Stimulated activated CD8-positive, alpha-beta memory T cell treated with anti-CD3 and anti-CD28 coated beads, Interleukin-15, amount 100 ng/mL, for 4 hours (primary cell): ENCODE measurements around the gene PRR36.

Source experiments
- DNase-seq, 2 donors: peaks; one replicate each; pipeline ENCODE4 v3.0.0-alpha.2; 2020; ENCODE audit warnings: low read depth in 2 of 2

PRR36 gene

DNA sequence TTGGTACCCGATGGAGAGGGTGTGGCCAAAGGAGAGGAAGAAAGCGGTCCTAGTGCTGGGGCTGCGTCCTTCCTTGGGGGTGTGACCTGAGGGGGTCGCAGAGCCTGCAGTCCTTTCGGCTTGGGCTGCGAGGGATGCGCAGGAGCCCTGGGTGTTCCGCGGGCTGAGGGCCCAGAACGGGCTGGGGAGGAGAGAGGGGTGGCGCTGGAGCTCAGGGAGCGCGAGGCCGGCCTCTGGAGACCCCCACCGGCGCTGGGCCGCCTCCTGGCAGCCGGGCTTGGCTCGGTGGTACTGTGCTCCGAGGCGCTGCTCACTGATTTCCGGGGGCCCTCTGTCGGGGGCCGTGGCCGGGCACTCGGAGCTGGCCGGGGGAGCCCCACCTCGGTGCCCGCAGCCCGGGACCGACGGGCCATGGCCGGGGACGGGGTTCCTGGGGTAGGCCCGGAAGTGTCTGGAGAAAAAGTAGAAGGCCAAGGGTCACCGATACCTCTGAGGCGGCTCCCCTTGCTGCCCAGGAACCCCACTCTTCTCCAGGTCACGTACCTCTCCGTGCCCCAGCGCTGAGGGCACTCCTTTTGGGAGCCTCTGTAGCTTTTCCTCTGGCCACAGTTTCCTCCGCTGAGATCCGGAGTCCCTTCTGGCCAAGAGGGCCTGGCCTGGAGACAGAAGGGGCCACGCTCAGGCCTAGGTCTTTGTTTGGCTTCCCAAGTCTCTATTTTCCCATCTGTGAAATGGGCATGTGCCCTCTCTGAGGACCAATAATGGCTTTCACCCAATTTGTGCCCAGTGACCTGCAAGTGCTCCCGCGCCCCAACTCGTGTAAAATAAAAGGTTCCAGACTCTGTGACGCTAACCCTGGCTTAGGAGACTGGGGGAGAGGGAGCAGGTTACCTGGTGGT is 1.6 kb downstream of the PRR36 start:
- no peak for DNase-seq

DNA sequence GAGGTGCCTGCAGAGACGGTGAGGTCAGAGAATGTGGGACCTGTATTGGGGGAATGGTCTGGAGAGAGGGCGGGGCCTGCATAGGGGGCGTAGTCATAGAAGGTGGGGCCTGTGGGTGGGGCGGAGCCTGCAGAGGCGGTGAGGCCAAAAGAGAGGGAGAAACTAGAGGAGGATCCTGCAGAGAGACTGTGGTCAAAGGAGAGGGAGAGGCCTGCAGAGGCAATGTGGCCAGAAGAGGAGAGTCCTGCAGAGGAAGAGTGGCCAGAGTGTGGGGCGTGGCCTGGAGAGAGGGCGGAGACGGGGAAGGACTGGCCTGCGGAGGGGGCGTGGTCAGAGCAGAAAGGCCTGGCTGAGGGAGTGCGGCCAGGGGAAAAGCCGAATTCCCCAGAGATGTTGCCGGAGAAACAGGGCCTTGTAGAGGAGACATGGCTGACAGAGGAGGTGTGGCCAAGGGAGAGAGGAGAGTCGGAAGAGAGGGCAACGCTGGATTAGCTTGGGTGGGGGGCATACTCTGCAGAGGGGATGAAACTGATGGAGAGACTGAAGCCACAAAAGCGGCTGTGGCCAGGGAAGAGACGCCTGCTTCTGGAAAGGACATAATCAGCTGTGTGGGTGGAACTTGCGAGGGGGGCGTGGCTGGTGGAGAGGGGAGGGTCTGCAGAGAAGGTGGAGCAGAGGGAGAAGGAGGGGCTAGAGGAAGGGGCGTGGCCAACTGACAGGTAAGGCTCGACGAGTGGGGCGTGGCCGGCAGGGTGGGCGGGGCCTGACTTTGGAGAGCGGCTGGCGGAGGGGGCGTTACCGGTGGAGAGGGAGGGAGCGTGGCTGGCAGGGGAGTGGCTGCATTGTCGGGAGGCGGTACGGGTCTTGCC is 2.5 kb downstream of the PRR36 start:
- DNase-seq: peak; percentile 40 to 61

DNA sequence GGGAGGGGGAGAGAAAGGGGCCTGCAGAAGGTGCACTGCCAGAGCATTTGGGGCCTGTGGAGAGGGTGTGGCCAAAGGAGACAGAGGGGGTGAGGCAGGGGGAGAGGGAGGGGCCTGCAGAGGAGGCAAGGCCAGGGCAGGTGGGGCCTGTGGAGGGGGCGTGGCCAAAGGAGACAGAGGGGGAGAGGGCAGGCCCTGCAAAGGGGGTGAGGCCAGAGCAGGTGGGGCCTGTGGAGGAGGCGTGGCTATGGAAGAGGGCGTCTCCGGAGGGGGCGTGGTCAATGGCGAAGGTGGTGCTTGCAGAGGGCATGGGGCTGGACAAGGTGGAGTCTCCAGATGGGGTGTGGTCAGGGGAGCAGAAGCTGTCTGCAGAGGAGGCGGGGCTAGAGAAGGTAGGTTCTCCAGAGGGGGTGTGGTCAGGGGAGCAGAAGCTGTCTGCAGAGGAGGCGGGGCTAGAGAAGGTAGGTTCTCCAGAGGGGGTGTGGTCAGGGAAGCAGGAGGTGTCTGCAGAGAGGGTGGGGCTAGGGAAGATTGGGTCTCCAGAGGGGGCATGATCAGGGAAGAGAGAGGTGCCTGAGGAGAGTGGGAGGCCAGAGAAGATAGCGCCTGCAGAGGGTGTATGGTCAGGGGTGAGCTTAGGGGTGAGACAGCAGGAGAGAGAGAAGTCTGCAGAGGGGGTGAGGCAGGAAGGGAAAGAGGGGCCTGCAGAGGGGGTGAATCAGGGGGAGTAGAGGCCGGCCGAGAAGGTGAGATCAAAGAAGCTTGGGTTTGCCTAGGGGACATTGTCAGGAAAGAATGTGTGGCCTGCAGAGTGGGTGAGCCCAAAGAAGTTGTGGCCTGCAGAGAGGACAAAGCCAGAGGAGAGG is 3.4 kb downstream of the PRR36 start:
- DNase-seq: no peak

DNA sequence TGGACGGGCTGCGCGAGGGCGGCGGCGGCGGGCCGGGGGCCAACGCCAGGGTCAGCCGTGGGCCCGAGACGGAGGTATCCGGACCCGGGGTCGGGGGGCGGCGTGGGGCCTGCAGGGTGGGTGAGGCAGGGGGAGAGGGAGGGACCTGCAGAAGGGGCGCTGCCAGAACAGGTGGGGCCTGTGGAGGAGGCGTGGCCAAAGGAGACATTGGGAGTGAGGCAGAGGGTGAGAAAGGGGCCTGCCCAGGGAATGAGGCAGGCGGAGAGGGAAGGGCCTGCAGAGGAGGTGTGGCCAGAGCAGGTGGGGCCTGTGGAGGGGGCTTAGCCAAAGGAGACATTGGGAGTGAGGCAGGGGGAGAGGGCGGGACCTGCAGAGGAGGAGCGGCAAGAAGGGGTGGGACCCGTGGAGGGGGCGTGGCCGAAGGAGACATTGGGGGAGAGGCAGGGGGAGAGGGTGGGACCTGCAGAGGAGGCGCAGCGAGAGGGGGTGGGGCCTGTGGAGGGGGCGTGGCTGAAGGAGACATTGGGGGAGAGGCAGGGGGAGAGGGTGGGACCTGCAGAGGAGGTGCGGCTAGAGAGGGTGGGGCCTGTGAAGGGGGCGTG is 4.2 kb downstream of the PRR36 start:
- DNase-seq: no peak

DNA sequence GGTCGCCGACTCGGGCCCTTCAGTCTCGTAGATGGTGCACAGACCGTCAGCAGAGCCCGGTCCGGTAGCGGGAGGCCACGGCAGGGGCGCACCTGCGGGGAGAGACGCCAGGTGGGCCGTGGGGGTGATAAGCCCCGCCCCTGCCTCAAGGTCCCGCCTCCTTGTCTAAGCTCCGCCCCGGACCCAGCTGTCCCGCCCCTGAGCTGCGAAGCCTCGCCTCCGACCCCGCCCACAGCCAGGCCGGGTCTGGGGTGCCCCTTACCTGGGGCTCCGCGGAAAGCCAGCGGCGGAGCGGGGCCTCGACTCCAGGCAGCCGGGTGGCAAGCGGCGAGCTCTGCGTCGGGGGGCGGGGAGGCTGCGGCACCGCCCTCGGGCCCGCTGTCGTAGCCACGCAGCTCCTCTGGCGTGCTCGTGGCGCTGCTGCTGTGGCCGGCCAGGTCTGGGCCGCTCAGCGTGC is 4.7 kb downstream of the PRR36 start:
- peak; percentile 61 to 66 for DNase-seq

DNA sequence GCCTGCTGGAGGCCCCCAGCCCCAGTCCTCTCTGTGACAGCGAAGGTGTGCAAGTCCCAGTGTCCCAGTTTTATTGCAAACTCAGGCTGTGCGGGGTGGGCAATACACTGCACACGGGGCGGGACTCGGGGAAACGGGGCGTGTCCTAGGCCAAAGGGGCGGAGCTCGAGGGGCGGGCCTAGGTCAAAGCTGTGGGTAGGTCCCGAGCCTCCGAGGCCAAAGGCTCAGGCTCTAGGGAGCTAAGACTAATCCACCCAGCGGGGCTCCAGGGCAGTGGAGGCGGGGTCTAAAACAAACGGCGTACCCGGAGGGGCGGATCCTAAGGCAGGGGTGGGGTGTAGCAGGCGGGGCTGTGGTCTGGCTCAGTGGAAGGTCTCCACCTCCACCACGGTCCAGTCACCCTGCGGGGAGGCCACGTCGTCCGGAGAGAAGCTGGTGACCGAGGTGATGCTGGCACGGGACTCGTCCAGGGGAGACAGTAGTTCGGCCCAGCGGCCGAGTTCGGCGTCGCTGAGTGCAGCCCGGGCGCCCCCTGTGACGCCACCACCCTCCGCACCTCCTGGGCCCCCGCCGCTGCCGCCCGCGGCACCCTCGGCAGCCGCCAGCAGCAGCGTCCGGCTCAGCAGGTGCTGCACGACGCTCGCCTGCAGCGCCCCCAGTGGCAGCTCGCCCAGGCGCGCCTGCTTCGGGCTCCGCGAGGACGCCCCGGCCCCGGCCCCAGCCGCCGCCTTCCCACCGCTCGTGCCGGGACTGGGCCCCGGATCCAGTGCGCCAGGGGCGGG is 5.3 kb downstream of the PRR36 start:
- peak; percentile 58 to 69 for DNase-seq

DNA sequence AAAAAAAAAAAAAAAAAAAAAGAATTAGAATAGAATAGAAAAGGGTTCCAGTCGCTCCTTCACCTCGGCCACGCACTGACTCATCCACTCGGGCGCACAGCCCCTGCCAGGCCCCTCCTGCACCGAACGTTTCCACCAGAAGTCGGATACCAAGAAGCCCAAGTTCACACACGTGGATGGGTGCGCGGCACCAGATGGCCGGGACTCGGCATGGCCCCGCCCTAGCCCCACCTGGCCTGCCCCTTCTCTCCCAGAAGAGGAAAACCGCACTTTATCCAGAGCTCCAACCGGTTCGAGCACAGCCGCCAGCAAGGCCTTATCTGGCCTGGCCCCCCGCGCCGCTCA is 5.9 kb downstream of the PRR36 start:
- no peak for DNase-seq

DNA sequence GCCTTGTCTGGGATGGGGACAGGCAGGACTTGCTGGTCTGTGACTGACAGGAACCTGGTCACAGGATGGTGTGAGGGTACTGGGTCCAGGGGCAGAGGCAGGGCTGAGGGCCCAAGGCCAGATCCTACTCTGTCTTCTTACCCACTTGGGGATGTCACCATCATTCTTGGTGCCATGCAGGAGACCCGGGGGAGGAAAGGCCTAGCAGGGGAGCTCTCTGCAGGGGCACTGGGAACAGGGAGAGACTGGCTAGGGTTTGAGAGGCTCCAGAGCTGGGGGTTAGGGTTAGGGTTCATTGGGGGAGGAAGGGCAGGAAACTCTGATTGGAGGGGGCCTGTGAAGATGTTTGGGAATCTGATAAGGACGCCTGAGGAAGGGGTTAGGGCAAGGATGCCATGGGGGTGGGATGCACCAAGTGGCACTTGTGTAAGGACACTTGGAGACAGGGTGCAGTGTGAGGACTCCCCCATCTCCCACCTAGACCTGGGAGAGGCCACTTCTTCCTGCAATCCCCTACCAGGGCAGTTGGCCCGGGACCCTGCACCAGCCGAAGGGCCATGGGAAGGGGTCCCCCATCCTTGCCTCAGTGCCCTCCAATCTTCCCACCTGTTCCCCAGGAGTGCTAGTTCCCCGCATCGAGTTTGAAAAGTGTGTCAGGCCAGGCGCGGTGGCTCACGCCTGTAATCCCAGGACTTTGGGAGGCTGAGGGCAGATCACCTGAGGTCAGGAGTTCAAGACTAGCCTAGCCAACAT is 6.9 kb downstream of the PRR36 start:
- DNase-seq: no peak

DNA sequence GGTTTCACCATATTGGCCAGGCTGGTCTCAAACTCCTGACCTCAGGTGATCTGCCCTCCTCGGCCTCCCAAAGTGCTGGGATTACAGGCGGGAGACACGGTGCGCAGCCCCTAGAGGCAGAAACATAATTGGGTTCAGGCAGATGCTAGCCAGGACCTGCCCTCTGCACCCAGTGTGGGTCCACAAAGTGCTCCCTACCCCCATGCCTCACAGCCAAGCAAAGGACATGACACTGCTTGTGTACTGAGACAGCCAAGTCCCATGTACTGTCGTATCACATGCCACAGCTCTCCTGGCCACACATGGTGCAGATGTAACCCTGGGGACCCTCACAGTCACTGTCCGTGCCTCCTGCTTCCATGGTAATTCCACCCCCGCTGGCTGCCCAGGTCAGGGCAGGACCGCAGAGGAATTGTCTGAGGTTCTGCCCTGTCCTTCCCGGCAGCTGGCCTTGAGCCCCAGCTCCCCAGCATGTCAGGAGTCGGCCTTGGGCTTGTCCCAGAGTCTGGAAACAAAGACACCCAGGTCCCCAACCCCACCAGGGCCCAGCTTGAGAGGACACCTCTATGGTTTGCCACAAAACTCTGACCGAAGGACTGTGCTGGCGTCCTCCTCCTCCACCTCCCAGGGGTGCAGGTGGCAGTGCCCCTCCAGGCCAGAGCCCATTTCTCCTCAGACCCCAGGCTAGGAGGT is 7.6 kb downstream of the PRR36 start:
- no peak for DNase-seq

DNA sequence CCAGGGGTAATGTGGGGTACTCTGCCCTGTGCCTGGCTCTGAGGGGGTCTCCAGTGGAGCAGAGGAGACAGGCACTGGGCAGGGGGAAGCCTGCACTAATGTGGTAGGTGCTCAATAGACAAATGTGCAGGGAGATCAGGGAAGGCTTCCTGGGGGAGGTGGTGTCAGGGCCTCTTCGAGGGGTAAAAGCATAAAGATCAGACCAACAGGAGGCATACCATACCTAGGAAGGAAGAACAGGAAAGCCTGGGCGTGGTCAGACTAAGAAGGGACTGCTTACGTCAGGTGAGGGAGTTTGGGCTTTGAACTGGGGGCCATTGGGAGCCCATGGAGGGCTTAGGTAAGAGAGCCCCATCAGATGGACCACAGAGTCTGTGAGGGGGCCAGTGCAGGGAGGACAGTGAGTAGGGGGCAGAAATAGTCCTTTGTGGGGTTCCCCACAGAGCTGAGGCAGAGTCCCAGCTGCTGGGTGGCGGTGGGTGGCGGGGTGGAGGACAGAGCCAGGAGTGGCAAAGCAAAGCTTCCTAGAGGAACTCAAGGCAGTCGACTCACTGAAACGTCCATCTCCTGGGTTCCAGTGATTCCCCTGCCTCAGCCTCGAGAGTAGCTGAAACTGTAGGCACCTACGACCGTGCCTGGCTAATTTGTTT is 8.8 kb downstream of the PRR36 start:
- DNase-seq: no peak

DNA sequence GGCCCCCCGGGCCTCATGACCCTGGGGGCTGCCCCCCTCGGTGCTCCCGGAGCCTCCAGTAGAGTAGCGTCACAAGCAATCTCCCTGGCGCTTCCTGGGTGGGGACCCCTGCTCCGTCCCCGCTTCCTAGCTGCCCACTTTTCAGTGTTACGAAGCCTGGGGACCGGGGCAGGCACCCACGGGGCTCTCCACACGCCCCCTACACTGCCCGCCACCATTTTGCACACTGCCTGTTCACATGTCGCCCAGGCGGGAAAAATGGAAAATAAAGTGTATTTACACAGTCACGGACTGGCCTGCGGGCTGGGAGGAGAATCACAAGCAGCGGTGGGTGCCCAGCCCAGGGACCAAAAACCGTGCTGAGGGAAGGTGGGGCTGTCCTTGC is 9.5 kb downstream of the PRR36 start:
- DNase-seq: no peak

DNA sequence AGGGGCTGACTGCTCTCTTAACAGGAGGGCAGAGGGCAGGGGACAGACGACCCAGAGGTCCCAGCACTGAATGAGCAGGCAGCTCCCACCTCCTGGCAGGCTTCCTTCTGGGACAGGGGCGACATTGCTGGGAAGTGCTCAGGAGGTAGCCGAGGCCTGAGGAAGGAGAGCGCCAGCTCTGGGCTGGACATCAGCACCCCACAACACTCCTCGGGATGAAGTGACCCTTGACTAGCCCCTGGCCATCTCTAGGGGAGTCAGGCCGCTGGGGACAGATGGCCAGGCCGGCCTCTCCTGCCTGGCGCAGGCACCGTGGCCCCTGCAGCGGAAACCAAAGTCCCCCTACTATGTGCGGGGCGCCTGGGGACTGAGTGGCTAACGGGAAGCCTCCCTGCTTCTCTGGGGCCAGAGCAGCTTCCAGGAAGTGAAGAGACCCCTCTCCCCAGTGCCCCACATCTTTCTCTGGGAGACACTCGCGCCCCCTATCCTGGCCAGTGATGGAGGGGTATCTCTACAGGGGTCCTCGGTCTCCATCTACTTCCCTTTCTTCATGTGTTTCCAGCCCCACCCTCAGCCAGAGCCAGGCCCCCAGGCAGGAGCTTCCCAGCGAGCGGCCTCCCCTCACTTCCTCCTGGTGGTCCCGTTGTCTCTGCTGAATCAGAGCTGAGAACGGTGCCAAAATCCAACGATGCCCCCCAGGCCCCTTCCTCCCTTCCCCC is 10.1 kb downstream of the PRR36 start:
- DNase-seq: no peak

DNA sequence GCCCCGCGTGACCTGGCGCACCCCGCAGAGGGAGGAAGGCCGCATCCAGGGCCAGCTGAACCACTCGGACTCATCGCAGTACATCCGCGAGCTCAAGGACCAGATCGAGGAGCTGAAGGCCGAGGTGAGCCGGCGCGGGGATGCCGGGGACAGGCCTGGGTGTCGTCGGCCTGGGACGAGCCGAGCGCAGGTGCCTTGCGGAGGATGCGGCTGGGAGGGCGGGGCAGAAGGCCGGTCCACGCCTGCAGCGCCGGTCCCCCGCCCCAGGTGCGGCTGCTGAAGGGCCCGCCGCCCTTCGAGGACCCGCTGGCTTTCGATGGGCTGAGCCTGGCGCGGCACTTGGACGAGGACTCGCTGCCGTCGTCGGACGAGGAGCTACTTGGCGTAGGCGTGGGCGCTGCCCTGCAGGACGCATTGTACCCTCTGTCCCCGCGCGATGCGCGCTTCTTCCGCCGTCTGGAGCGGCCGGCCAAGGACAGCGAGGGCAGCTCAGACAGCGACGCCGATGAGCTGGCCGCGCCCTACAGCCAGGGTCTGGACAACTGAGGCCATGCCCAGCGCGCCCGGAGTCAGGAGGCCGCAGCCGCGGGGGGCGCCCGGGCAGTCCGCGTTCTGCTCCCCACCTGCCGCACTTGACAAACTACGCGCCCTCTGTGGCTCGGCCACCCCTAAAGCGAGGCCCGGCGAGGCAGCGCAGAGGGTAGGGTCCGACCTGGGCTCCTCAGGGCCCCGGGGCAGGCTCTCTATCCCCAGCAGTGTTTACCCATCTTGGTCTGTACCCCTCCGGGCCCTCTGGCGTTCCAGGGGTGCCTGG is 10.8 kb downstream of the PRR36 start:
- DNase-seq: no peak

DNA sequence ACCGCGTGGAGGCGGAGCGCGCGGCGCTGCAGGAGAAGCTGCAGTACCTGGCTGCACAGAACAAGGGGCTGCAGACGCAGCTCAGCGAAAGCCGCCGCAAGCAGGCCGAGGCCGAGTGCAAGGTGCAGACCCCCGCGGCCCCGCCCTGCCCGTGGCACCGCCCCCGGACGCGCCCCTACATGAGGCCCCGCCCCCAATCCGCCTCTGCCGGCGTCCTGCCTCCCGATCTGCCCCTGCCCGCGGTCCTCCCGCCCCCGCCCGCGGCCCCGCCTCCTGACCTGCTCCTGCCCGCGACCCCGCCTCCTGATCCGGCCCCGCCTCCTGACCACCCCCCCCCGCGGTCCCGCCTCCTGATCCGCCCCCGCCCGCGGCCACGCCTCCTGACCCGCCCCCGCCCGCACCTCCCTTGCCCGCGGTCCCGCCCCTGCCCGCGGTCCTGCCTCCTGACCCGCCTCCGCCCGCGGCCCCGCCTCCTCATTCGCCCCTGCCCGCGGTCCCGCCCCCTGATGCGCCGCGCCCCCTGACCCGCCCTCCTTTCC is 11.7 kb downstream of the PRR36 start:
- DNase-seq: peak; percentile 40 to 46

DNA sequence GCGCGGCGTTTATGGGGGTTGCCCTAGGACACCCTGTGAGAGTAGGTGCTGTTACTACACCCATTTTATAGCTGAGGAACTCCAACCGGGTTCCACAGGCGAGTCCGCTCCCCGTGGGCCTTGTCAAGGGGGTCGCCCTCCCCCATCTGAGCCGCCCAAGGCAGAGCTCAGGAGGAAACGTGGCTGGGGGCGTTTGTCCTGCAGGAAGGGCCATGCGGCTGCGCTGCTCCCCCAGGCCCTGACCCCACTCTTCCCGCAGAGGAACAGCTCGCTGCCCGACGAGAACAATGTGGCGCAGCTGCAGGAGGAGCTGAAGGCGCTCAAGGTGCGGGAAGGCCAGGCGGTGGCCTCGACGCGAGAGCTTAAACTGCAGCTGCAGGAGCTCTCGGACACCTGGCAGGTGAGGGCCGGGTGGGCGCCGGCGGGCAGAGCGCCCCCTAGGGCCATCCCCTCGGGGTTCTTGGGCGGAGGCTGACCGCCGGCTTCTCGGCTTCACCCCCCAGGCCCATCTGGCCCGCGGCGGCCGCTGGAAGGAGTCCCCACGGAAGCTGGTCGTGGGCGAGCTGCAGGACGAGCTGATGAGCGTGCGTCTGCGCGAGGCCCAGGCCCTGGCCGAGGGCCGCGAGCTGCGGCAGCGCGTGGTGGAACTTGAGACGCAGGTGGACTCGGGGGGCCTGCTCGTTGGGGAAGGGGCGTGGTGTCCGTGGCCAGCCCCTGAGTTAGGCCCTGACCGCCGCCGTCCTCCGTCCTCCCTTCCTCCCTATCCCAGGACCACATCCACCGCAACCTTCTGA is 12.4 kb downstream of the PRR36 start:
- no peak for DNase-seq
